22Rv1 (cell line): ENCODE measurements around the gene CHST1.

Experiments
- CTCF ChIP-seq: fragments of 450-650 bp; IDR thresholded peaks from 2 replicates; pipeline ENCODE4 v1.5.1; 2017; ENCODE audit warnings: mild to moderate bottlenecking
- ZFX ChIP-seq: fragments of 450-650 bp; IDR thresholded peaks from 2 replicates; pipeline ENCODE4 v1.6.1; 2017; ENCODE audit warnings: antibody characterized with exemption, borderline replicate concordance

- TF ChIP-seq CTCF (no peak), ZFX (no peak)
Measured at GRCh38 chr11:45675646-45676045, 10.2 kb upstream of the CHST1 start.
